HepG2 (cell line): ENCODE measurements around the gene PTPDC1. TPM values are rescaled to one million over a fixed set of nuclear protein-coding genes. Genes with fewer than 3 reads are reported as not detected.

Experiments
- ATAC-seq: fragments of 200-7000 bp; cut with Tn5 transposase; 3 replicates; pipeline ENCODE4 v1.9.1; 2020; ENCODE audit warnings: mild to moderate bottlenecking, moderate library complexity
- BruUV-seq: library from RNA; stranded (reverse); fragments of 400-500 nt; replicated peaks from 2 replicates; lab custom pipeline; 2021; lab: Mats Ljungman, UMichigan
- CTCF ChIA-PET: fragments of 300-600 bp; formaldehyde crosslinking; extraction: SDS; loops from one replicate; lab custom pipeline; 2021; ENCODE audit warnings: low total read pairs, inconsistent platforms, low intra/inter-chr PET ratio; lab: Yijun Ruan, JAX
- POLR2A ChIA-PET: fragments of 350-600 bp; sonication (Branson Sonifier 250); formaldehyde crosslinking; loops from one replicate; lab custom pipeline; 2020; ENCODE audit warnings: antibody characterized with exemption, inconsistent platforms; lab: Yijun Ruan, JAX
- DNase-seq: peaks from one replicate; pipeline ENCODE4 v3.0.0-alpha.2; 2015; ENCODE audit warnings: low spot score
- FAIRE-seq: peaks from 3 replicates; lab custom pipeline; 2011; peaks lifted over from hg19 to GRCh38; lab: Jason Lieb, UNC
- H2AFZ ChIP-seq: one replicate; pipeline ENCODE4 v1.6.1; 2011; ENCODE audit warnings: low read length, inconsistent platforms
- H3K27ac ChIP-seq: fragments of 300-600 bp; 3 replicates; pipeline ENCODE4 v1.8.0; 2011; ENCODE audit warnings: mixed run types, mild to moderate bottlenecking, mixed read lengths, low read length, inconsistent platforms; ENCODE audit not compliant: insufficient read depth; ENCODE audit errors: extremely low read length
- H3K27me3 ChIP-seq, 2 experiments: fragments of 200-600 bp in 1 of 2; 2 replicates in 1 of 2; 3 replicates in 1 of 2; pipeline versions ENCODE4 v1.6.0 to v1.8.0; 2011; ENCODE audit warnings: low read length in 2 of 2, mild to moderate bottlenecking in 2 of 2, moderate library complexity in 2 of 2, inconsistent platforms in 1 of 2; ENCODE audit not compliant: insufficient read depth in 2 of 2, control insufficient read depth in 1 of 2
- H3K36me3 ChIP-seq, 2 experiments: fragments of 200-600 bp in 1 of 2; replicated peaks in 1 of 2; 2 replicates in 1 of 2; 3 replicates in 1 of 2; pipeline versions ENCODE4 v1.5.1 to v1.8.0; 2011; ENCODE audit warnings: low read length in 2 of 2, inconsistent platforms in 1 of 2; ENCODE audit not compliant: insufficient read depth in 2 of 2, control insufficient read depth in 1 of 2
- H3K4me1 ChIP-seq: 2 replicates; pipeline ENCODE4 v1.5.1; 2012; ENCODE audit warnings: low read length, inconsistent platforms; ENCODE audit not compliant: insufficient read depth
- H3K4me2 ChIP-seq: 2 replicates; pipeline ENCODE4 v1.6.0; 2011; ENCODE audit warnings: low read depth, low read length, inconsistent platforms
- H3K4me3 ChIP-seq, 3 experiments: fragments of 200-600 bp in 1 of 3; sonication (generic), shearing (Covaris generic) in 1 of 3; replicated peaks in 1 of 3; 2 replicates each; pipeline ENCODE4 v1.5.1; 2011 to 2016; ENCODE audit warnings: low read length in 3 of 3, inconsistent platforms in 2 of 3, low read depth in 2 of 3, mild to moderate bottlenecking in 2 of 3, control low read depth in 1 of 3, mixed read lengths in 1 of 3; ENCODE audit not compliant: insufficient read depth in 1 of 3
- H3K79me2 ChIP-seq: one replicate; pipeline ENCODE4 v1.6.1; 2011; ENCODE audit warnings: low read length, inconsistent platforms; ENCODE audit not compliant: insufficient read depth
- H3K9ac ChIP-seq: 2 replicates; pipeline ENCODE4 v1.6.0; 2011; ENCODE audit warnings: mild to moderate bottlenecking, low read depth, low read length, inconsistent platforms; ENCODE audit not compliant: insufficient read depth
- H3K9me3 ChIP-seq: 2 replicates; pipeline ENCODE4 v1.5.1; 2012; ENCODE audit warnings: mild to moderate bottlenecking, low read length
- H4K20me1 ChIP-seq: 2 replicates; pipeline ENCODE4 v1.6.0; 2011; ENCODE audit warnings: inconsistent platforms, mild to moderate bottlenecking, low read length, moderate library complexity; ENCODE audit not compliant: insufficient read depth
- AHR ChIP-seq: IDR thresholded peaks from 2 replicates; pipeline ENCODE4 v1.6.1; 2018; ENCODE audit warnings: missing genetic modification reagents, missing compliant biosample characterization
- BRD4 ChIP-seq: sonication (generic); formaldehyde crosslinking; IDR thresholded peaks from 2 replicates; pipeline ENCODE4 v1.4.0; 2020; ENCODE audit warnings: missing genetic modification reagents
- EED ChIP-seq: sonication (generic); formaldehyde crosslinking; IDR thresholded peaks from 2 replicates; pipeline ENCODE4 v1.5.0; 2020; ENCODE audit warnings: mild to moderate bottlenecking, missing genetic modification reagents
- FOSL2 ChIP-seq: sonication (generic); formaldehyde crosslinking; IDR thresholded peaks from 2 replicates; pipeline ENCODE4 v1.4.0; 2020; ENCODE audit warnings: missing genetic modification reagents
- HMG20B ChIP-seq: conservative IDR thresholded peaks from 2 replicates; pipeline ENCODE4 v1.6.1; 2016; ENCODE audit warnings: missing genetic modification reagents, missing compliant biosample characterization
- MTA1 ChIP-seq: sonication (generic); formaldehyde crosslinking; IDR thresholded peaks from 2 replicates; pipeline ENCODE4 v1.4.0; 2020; ENCODE audit warnings: missing genetic modification reagents, mild to moderate bottlenecking, borderline replicate concordance
- NR2F6 ChIP-seq, 2 experiments: IDR thresholded peaks; 2 replicates each; pipeline ENCODE4 v1.6.1; 2016; ENCODE audit warnings: antibody characterized with exemption in 1 of 2, mild to moderate bottlenecking in 1 of 2
- ONECUT2 ChIP-seq: sonication (generic); formaldehyde crosslinking; IDR thresholded peaks from 2 replicates; pipeline ENCODE4 v1.4.0; 2020; ENCODE audit warnings: missing genetic modification reagents
- SMAD3 ChIP-seq: sonication (generic); formaldehyde crosslinking; IDR thresholded peaks from 2 replicates; pipeline ENCODE4 v1.4.0; 2020; ENCODE audit warnings: missing genetic modification reagents
- SP5 ChIP-seq: IDR thresholded peaks from 2 replicates; pipeline ENCODE4 v1.6.1; 2016; ENCODE audit warnings: low read depth, borderline replicate concordance
- STAT6 ChIP-seq: sonication (generic); formaldehyde crosslinking; IDR thresholded peaks from 2 replicates; pipeline ENCODE4 v1.4.0; 2020; ENCODE audit warnings: missing genetic modification reagents, mild to moderate bottlenecking, borderline replicate concordance
- SYNCRIP ChIP-seq: fragments of 200-400 bp; formaldehyde crosslinking; IDR thresholded peaks from 2 replicates; pipeline ENCODE4 v1.6.1; 2018; ENCODE audit warnings: mild to moderate bottlenecking, low read depth, low read length; ENCODE audit not compliant: insufficient read depth
- TCF7 ChIP-seq: sonication (generic); IDR thresholded peaks from 2 replicates; pipeline ENCODE4 v1.6.1; 2016; ENCODE audit warnings: antibody characterized with exemption, low read depth
- XRCC5 ChIP-seq: fragments of 200-400 bp; formaldehyde crosslinking; optimal IDR thresholded peaks from 2 replicates; pipeline ENCODE3; 2017; ENCODE audit warnings: mild to moderate bottlenecking, low read length
- ZNF12 ChIP-seq: sonication (generic); formaldehyde crosslinking; IDR thresholded peaks from 2 replicates; pipeline ENCODE4 v1.5.0; 2020; ENCODE audit warnings: missing genetic modification reagents
- ZNF136 ChIP-seq: sonication (generic); formaldehyde crosslinking; IDR thresholded peaks from 2 replicates; pipeline ENCODE4 v1.8.1; 2022; ENCODE audit warnings: low read depth, mild to moderate bottlenecking, moderate library complexity, missing genetic modification reagents
- ZNF296 ChIP-seq: sonication (generic); formaldehyde crosslinking; conservative IDR thresholded peaks from 2 replicates; pipeline ENCODE4 v1.5.0; 2020; ENCODE audit warnings: mild to moderate bottlenecking, missing genetic modification reagents
- ZNF350 ChIP-seq: sonication (generic); formaldehyde crosslinking; IDR thresholded peaks from 2 replicates; pipeline ENCODE4 v1.4.0; 2020; ENCODE audit warnings: mild to moderate bottlenecking, low read depth, missing genetic modification reagents, borderline replicate concordance
- ZNF547 ChIP-seq: sonication (generic); formaldehyde crosslinking; IDR thresholded peaks from 2 replicates; pipeline ENCODE4 v1.5.1; 2020; ENCODE audit warnings: mild to moderate bottlenecking, missing genetic modification reagents
- ZNF629 ChIP-seq: sonication (generic); formaldehyde crosslinking; conservative IDR thresholded peaks from 2 replicates; pipeline ENCODE4 v1.5.0; 2020; ENCODE audit warnings: missing genetic modification reagents
- ZNF704 ChIP-seq: sonication (generic); formaldehyde crosslinking; IDR thresholded peaks from 2 replicates; pipeline ENCODE4 v1.8.1; 2023; ENCODE audit warnings: mild to moderate bottlenecking, inconsistent platforms, moderate library complexity, missing genetic modification reagents, borderline replicate concordance
- ZNF709 ChIP-seq: sonication (generic); formaldehyde crosslinking; IDR thresholded peaks from 2 replicates; pipeline ENCODE4 v1.5.0; 2020; ENCODE audit warnings: mild to moderate bottlenecking, missing genetic modification reagents
- ZNF720 ChIP-seq: sonication (generic); formaldehyde crosslinking; IDR thresholded peaks from 2 replicates; pipeline ENCODE4 v1.4.0; 2020; ENCODE audit warnings: missing genetic modification reagents
- ZNF878 ChIP-seq: sonication (generic); formaldehyde crosslinking; IDR thresholded peaks from 2 replicates; pipeline ENCODE4 v1.8.1; 2023; ENCODE audit warnings: mild to moderate bottlenecking, missing genetic modification reagents, moderate library complexity
- WGBS: methylation state at CpG from one replicate; pipeline ENCODE4 v1.1.6; 2017; ENCODE audit warnings: low lambda C conversion rate; 5-methylcytosine and 5-hydroxymethylcytosine counted together
- in situ Hi-C: cut with HindIII; loops from 2 replicates; pipeline ENCODE4 v1.10.0; 2017; ENCODE audit warnings: low pct_unique_long_range_greater_than_20kb; ENCODE audit not compliant: extremely low pct_ligation_motif_present
- intact Hi-C: fragments of 100-400 bp; cut with micrococcal nuclease; formaldehyde crosslinking; loops from one replicate; pipeline ENCODE4 v1.10.0; 2022; ENCODE audit not compliant: unreplicated experiment
- polyA plus RNA-seq, 8 experiments: library from polyadenylated mRNA; depleted of rRNA in 3 of 8; stranded (reverse) in 7 of 8; unstranded in 1 of 8; fragments of >200 nt; fragmentation: Illumina TruSeq in 4 of 8; extraction: Trizol in 4 of 8; gene quantifications; 2 replicates each; pipeline versions ENCODE4 v1.2.1 to v1.2.3, GENCODE V29; 2011 to 2016; ENCODE audit warnings: low read depth in 4 of 8, missing spikeins in 1 of 8, mixed read lengths in 1 of 8; ENCODE audit not compliant: insufficient read depth in 1 of 8
- total RNA-seq, 5 experiments: library from RNA; depleted of rRNA; stranded (reverse); fragments of >200 nt; fragmentation: Illumina TruSeq; extraction: Trizol; gene quantifications; 2 replicates each; pipeline ENCODE4 v1.2.3, GENCODE V29; 2016; ENCODE audit warnings: low read depth in 1 of 5

Gene PTPDC1
- total and polyA plus RNA-seq, 2 of the 13 experiments (the other 11 are each of a cell fraction or from before 2014, with no cell fraction given) = 6.1 to 8.6 TPM

GRCh38 chr9:94085062-94085639 is 887 bp downstream of the PTPDC1 start:
- Histone ChIP-seq H4K20me1 (no peaks in the 10 kb centered on the region), H3K27me3 (no peaks in the 10 kb centered on the region), H3K79me2 (no peaks in the 10 kb centered on the region), H3K4me2 (no peak overlapping the region), H3K9me3 (no peaks in the 10 kb centered on the region), H3K27ac (peak overlapping the region; percentile 5), H3K4me3 (no peak overlapping the region), H3K36me3 (peaks cover 0 to 6% of the 10 kb centered on the region in 2 experiments; a peak in 2 of 5 replicates), H3K4me1 (peaks cover 19% of the 10 kb centered on the region), H3K9ac (no peak overlapping the region), H2AFZ (no peak overlapping the region)
- peak; percentile 82 for FAIRE-seq
- intact Hi-C loops = no loop called here
- ChIA-PET POLR2A (interaction anchor here (1.8 kb wide), 1 partner anchor 81 kb away, joined by 6 read pairs; no protein-coding TSS in a partner anchor), CTCF (no interaction called here)
- ATAC-seq = peak; percentile 82
- BruUV-seq = TSS peak; percentile 59
- 88% methylated on average over 6 of the region's 6 CpGs for WGBS
- peak; percentile 59 for DNase-seq
- in situ Hi-C loops = no loop called here
- no peak for TF ChIP-seq ZNF136 (CRISPR knock-in tag)
- no peak for TF ChIP-seq ZNF296 (CRISPR knock-in tag)
- TF ChIP-seq ZNF12 = 0 out of 2 replicates have a peak, but pooled peaks have one; percentile 28
- no peak for TF ChIP-seq ZNF878 (CRISPR knock-in tag)
- TF ChIP-seq STAT6 (CRISPR knock-in tag) = no peak
- peak; percentile 44; the same call in 1 of the 2 replicates for TF ChIP-seq TCF7
- TF ChIP-seq NR2F6 (IDR thresholded peaks at IDR 0.05) = peak; percentile 28; the same call in 1 of the 2 replicates
- no peak for TF ChIP-seq NR2F6 (CRISPR knock-in tag; IDR thresholded peaks at IDR 0.05)
- TF ChIP-seq MTA1 (CRISPR knock-in tag) = no peak
- TF ChIP-seq ZNF704 (CRISPR knock-in tag) = no peak
- TF ChIP-seq ZNF629 (CRISPR knock-in tag) = 0 out of 2 replicates have a peak, but pooled peaks have one; percentile 34
- no peak for TF ChIP-seq ZNF720 (CRISPR knock-in tag)
- TF ChIP-seq SP5 (CRISPR knock-in tag) = peak; percentile 67
- TF ChIP-seq AHR (CRISPR knock-in tag) = no peak
- no peak for TF ChIP-seq XRCC5
- TF ChIP-seq SMAD3 = no peak
- TF ChIP-seq HMG20B = no peak
- no peak for TF ChIP-seq EED (CRISPR knock-in tag)
- TF ChIP-seq ZNF547 (CRISPR knock-in tag) = no peak
- TF ChIP-seq ONECUT2 = no peak
- TF ChIP-seq BRD4 (CRISPR knock-in tag) = no peak
- no peak for TF ChIP-seq ZNF350 (CRISPR knock-in tag)
- TF ChIP-seq FOSL2 = peak; percentile 15; the same call in 1 of the 2 replicates
- no peak for TF ChIP-seq SYNCRIP
- TF ChIP-seq ZNF709 (CRISPR knock-in tag) = no peak
